ENCODE results near the gene EPN1. TPM values are rescaled to one million over a fixed set of nuclear protein-coding genes. Genes with fewer than 3 reads are reported as not detected.
A peak's percentile ranks its signal among the peaks of the same experiment; 100 is the strongest.

EPN1 gene
- total RNA-seq, 2 experiments from 2014 or later = 63.9 to 64.5 TPM

GRCh38 chr19:55640577-55641425 lies 34.2 kb upstream of the EPN1 start, which contains the start of gene ZNF580:
ZNF580 (plus strand) TSS chr19:55641002; CDS start chr19:55642509, 1,507 bp downstream.
- Mint-ChIP-seq H3K4me3 (peak within 1 kb of the TSS; percentile 86), H3K9me3 (peaks cover 2% of the 10 kb centered on the region), H3K4me1 (peaks cover 73% of the 10 kb centered on the region), H3K27ac (peak within 1 kb of the TSS; percentile 85), H3K36me3 (ENCODE audit: low read depth) (peaks cover 29% of the 10 kb centered on the region), H3K27me3 (no peaks in the 10 kb centered on the region)
- ChIA-PET POLR2A (interaction anchor here (1.0 kb wide), 1 partner anchor 41 kb away, joined by 5 read pairs; the partner anchor contains the start of gene FIZ1), CTCF (interaction anchor here (1.0 to 1.1 kb wide), 3 partner anchors 9 to 137 kb away, joined by 5 to 8 read pairs (median 7); no protein-coding TSS in a partner anchor)
- peak; percentile 60 for DNase-seq

- H3K27ac Mint-ChIP-seq = peak overlapping the region; percentile 85
- peaks cover 66% of the 10 kb centered on the region for H3K4me1 Mint-ChIP-seq
- peak; percentile 30 for DNase-seq
- peaks cover 2% of the 10 kb centered on the region for H3K9me3 Mint-ChIP-seq
- no peaks in the 10 kb centered on the region for H3K27me3 Mint-ChIP-seq
- H3K36me3 Mint-ChIP-seq (ENCODE audit: low read depth) = peaks cover 21% of the 10 kb centered on the region
- ChIA-PET POLR2A (interaction anchor here (0.6 to 2.0 kb wide), 6 partner anchors 8 to 42 kb away, joined by 3 to 23 read pairs (median 7); partner anchors contain the start of genes FIZ1, U2AF2 and ZNF784), CTCF (interaction anchor here (0.7 to 3.1 kb wide), 5 partner anchors 9 to 16 kb away, joined by 3 to 14 read pairs (median 4); no protein-coding TSS in a partner anchor)
- H3K4me3 Mint-ChIP-seq = peak overlapping the region; percentile 86
Observed at GRCh38 chr19:55641426-55642152, 33.4 kb upstream of the EPN1 start.

GRCh38 chr19:55642153-55643002 lies 32.6 kb upstream of the EPN1 start:
- Mint-ChIP-seq H3K9me3 (peaks cover 2% of the 10 kb centered on the region), H3K27me3 (no peaks in the 10 kb centered on the region), H3K4me1 (peaks cover 61% of the 10 kb centered on the region), H3K27ac (peak overlapping the region; percentile 94), H3K4me3 (peak overlapping the region; percentile 86), H3K36me3 (ENCODE audit: low read depth) (peaks cover 26% of the 10 kb centered on the region)
- peak; percentile 26 for DNase-seq
- ChIA-PET POLR2A (interaction anchor here (0.6 to 2.5 kb wide), 8 partner anchors 8 to 43 kb away, joined by 3 to 23 read pairs (median 7); partner anchors contain the start of genes FIZ1, U2AF2 and ZNF784), CTCF (interaction anchor here (0.7 to 3.1 kb wide), 7 partner anchors 10 to 166 kb away, joined by 3 to 14 read pairs (median 4); partner anchors contain the start of gene ZNF628)

GRCh38 chr19:55643003-55643886 lies 31.8 kb upstream of the EPN1 start, which contains the start of gene ZNF581:
ZNF581 (plus strand) TSS chr19:55643649; CDS start chr19:55644572, 923 bp downstream.
- Mint-ChIP-seq H3K4me3 (peak within 1 kb of the TSS; percentile 86), H3K36me3 (ENCODE audit: low read depth) (peaks cover 21% of the 10 kb centered on the region), H3K9me3 (no peaks in the 10 kb centered on the region), H3K27me3 (no peaks in the 10 kb centered on the region), H3K27ac (peak within 1 kb of the TSS; percentile 94), H3K4me1 (peaks cover 56% of the 10 kb centered on the region)
- ChIA-PET POLR2A (interaction anchor here (1.1 to 2.5 kb wide), 7 partner anchors 8 to 44 kb away, joined by 3 to 23 read pairs (median 10); partner anchors contain the start of genes FIZ1 and U2AF2), CTCF (interaction anchor here (1.0 to 3.1 kb wide), 6 partner anchors 10 to 167 kb away, joined by 3 to 14 read pairs (median 4); partner anchors contain the start of gene ZNF628)
- DNase-seq = peak; percentile 78

GRCh38 chr19:55643887-55644176 lies 31.2 kb upstream of the EPN1 start:
- no peaks in the 10 kb centered on the region for H3K9me3 Mint-ChIP-seq
- H3K4me3 Mint-ChIP-seq = peak overlapping the region; percentile 86
- peaks cover 21% of the 10 kb centered on the region for H3K36me3 Mint-ChIP-seq (ENCODE audit: low read depth)
- ChIA-PET CTCF (interaction anchor here (1.1 to 3.1 kb wide), 2 partner anchors 9 to 10 kb away, joined by 5 to 11 read pairs; no protein-coding TSS in a partner anchor), POLR2A (interaction anchor here (0.9 to 2.5 kb wide), 3 partner anchors 9 to 11 kb away, joined by 3 to 12 read pairs (median 5); no protein-coding TSS in a partner anchor)
- H3K27ac Mint-ChIP-seq = peak overlapping the region; percentile 94
- DNase-seq = no peak
- no peaks in the 10 kb centered on the region for H3K27me3 Mint-ChIP-seq
- peaks cover 57% of the 10 kb centered on the region for H3K4me1 Mint-ChIP-seq

- ChIA-PET POLR2A (interaction anchor here (0.9 to 2.5 kb wide), 4 partner anchors 8 to 11 kb away, joined by 3 to 12 read pairs (median 5); no protein-coding TSS in a partner anchor), CTCF (interaction anchor here (1.1 to 3.1 kb wide), 2 partner anchors 9 to 10 kb away, joined by 5 to 11 read pairs; no protein-coding TSS in a partner anchor)
- Mint-ChIP-seq H3K27ac (peak overlapping the region; percentile 94), H3K9me3 (no peaks in the 10 kb centered on the region), H3K4me3 (peak overlapping the region; percentile 86), H3K4me1 (peaks cover 53% of the 10 kb centered on the region), H3K27me3 (no peaks in the 10 kb centered on the region), H3K36me3 (ENCODE audit: low read depth) (peaks cover 18% of the 10 kb centered on the region)
- no peak for DNase-seq
Observed at GRCh38 chr19:55644191-55644833, 30.7 kb upstream of the EPN1 start.

- ChIA-PET POLR2A (interaction anchor here (0.9 to 2.5 kb wide), 4 partner anchors 9 to 12 kb away, joined by 3 to 12 read pairs (median 5); no protein-coding TSS in a partner anchor), CTCF (interaction anchor here (1.1 to 3.1 kb wide), 3 partner anchors 8 to 9 kb away, joined by 5 to 11 read pairs (median 6); no protein-coding TSS in a partner anchor)
- DNase-seq = no peak
- peak overlapping the region; percentile 94 for H3K27ac Mint-ChIP-seq
- H3K9me3 Mint-ChIP-seq = no peaks in the 10 kb centered on the region
- H3K4me1 Mint-ChIP-seq = peaks cover 51% of the 10 kb centered on the region
- H3K4me3 Mint-ChIP-seq = peak overlapping the region; percentile 86
- H3K27me3 Mint-ChIP-seq = no peaks in the 10 kb centered on the region
- peaks cover 18% of the 10 kb centered on the region for H3K36me3 Mint-ChIP-seq (ENCODE audit: low read depth)
Observed at GRCh38 chr19:55644842-55645511, 30.0 kb upstream of the EPN1 start.

- Mint-ChIP-seq H3K9me3 (no peaks in the 10 kb centered on the region), H3K27me3 (no peaks in the 10 kb centered on the region), H3K27ac (no peak overlapping the region), H3K4me3 (no peak overlapping the region), H3K36me3 (ENCODE audit: low read depth) (peaks cover 18% of the 10 kb centered on the region), H3K4me1 (peaks cover 46% of the 10 kb centered on the region)
- CTCF ChIA-PET = interaction anchor here (0.6 to 1.5 kb wide), 2 partner anchors 9 to 18 kb away, joined by 3 to 6 read pairs; no protein-coding TSS in a partner anchor
- POLR2A ChIA-PET = interaction anchor here (1.6 kb wide), 1 partner anchor 9 kb away, joined by 5 read pairs; no protein-coding TSS in a partner anchor
- no peak for DNase-seq
Observed at GRCh38 chr19:55645512-55645881, 29.5 kb upstream of the EPN1 start.

GRCh38 chr19:55646889-55647731 lies 27.9 kb upstream of the EPN1 start:
- Mint-ChIP-seq H3K27me3 (no peaks in the 10 kb centered on the region), H3K4me3 (peak overlapping the region; percentile 48), H3K27ac (peak overlapping the region; percentile 26), H3K36me3 (ENCODE audit: low read depth) (peaks cover 18% of the 10 kb centered on the region), H3K9me3 (no peaks in the 10 kb centered on the region), H3K4me1 (peaks cover 41% of the 10 kb centered on the region)
- DNase-seq = no peak
- ChIA-PET CTCF (interaction anchor here (1.5 to 2.4 kb wide), 4 partner anchors 8 to 143 kb away, joined by 4 to 19 read pairs (median 6); no protein-coding TSS in a partner anchor), POLR2A (interaction anchor here (1.1 to 1.9 kb wide), 5 partner anchors 9 to 14 kb away, joined by 3 to 6 read pairs (median 3); no protein-coding TSS in a partner anchor)

All from activated CD4-positive, alpha-beta memory T cell treated with anti-CD3 and anti-CD28 coated beads, Interleukin-2, amount 10 ng/mL, durations not matched to agents 7 days and 5 days (primary cell).